Natural killer cell (primary cell): ENCODE results near the gene CUL7. TPM values are rescaled to one million over a fixed set of nuclear protein-coding genes. Genes with fewer than 3 reads are reported as not detected.
"Not testable (repeated sequence)": the region's sequence is repeated elsewhere in the genome, so short reads cannot be mapped to it uniquely, and the experiment has no call there.

ENCODE experiments used
- ATAC-seq, 3 donors: fragments of 150-1000 bp in 2 of 3; fragments of 200-7000 bp in 1 of 3; cut with Tn5 transposase; 1 replicate in 1 of 3; 2 replicates in 2 of 3; pipeline ENCODE4 v1.10.0; 2021; ENCODE audit warnings: mild to moderate bottlenecking in 2 of 3, moderate library complexity in 2 of 3
- DNase-seq, 2 donors: peaks; one replicate each; pipeline versions ENCODE4 v3.0.0 to v3.0.0-alpha.2; 2013 to 2021; ENCODE audit warnings: mixed read lengths in 1 of 2
- H3K27ac ChIP-seq: one replicate; pipeline ENCODE4 v1.5.1; 2013; ENCODE audit warnings: mild to moderate bottlenecking, low read length
- H3K27me3 ChIP-seq: one replicate; pipeline ENCODE4 v1.6.1; 2013; ENCODE audit warnings: low read length; ENCODE audit not compliant: control insufficient read depth, insufficient read depth
- H3K36me3 ChIP-seq: one replicate; pipeline ENCODE4 v1.6.1; 2013; ENCODE audit warnings: low read length; ENCODE audit not compliant: control insufficient read depth, insufficient read depth
- H3K4me1 ChIP-seq: one replicate; pipeline ENCODE4 v1.6.1; 2013; ENCODE audit warnings: low read length; ENCODE audit not compliant: control insufficient read depth, insufficient read depth
- H3K4me3 ChIP-seq: one replicate; pipeline ENCODE4 v1.5.1; 2013; ENCODE audit warnings: low read length
- H3K9me3 ChIP-seq: one replicate; pipeline ENCODE4 v1.6.1; 2013; ENCODE audit warnings: low read length; ENCODE audit not compliant: control insufficient read depth, insufficient read depth
- H3K27ac Mint-ChIP-seq, 2 donors: one replicate each; pipeline ENCODE4 v1.8.0; 2022; ENCODE audit warnings: mild to moderate bottlenecking in 2 of 2, mixed read lengths in 2 of 2, moderate library complexity in 1 of 2
- H3K27me3 Mint-ChIP-seq, 2 donors: one replicate each; pipeline ENCODE4 v1.8.0; 2022; ENCODE audit warnings: low read depth in 2 of 2, mixed read lengths in 2 of 2
- H3K36me3 Mint-ChIP-seq: one replicate; pipeline ENCODE4 v1.8.0; 2022; ENCODE audit warnings: mixed read lengths
- H3K4me1 Mint-ChIP-seq, 2 donors: one replicate each; pipeline ENCODE4 v1.8.0; 2022; ENCODE audit warnings: mixed read lengths in 2 of 2
- H3K4me3 Mint-ChIP-seq: one replicate; pipeline ENCODE4 v1.8.0; 2022; ENCODE audit warnings: mild to moderate bottlenecking, moderate library complexity, mixed read lengths
- H3K9me3 Mint-ChIP-seq, 2 donors: one replicate each; pipeline ENCODE4 v1.8.0; 2022; ENCODE audit warnings: mixed read lengths in 2 of 2
- WGBS: methylation state at CpG from one replicate; pipeline ENCODE4 v1.1.7; 2013; ENCODE audit warnings: missing lambda C conversion rate; ENCODE audit not compliant: insufficient coverage; 5-methylcytosine and 5-hydroxymethylcytosine counted together
- intact Hi-C: fragments of 100-400 bp; cut with micrococcal nuclease; formaldehyde crosslinking; loops from one replicate; pipeline ENCODE4 v1.14.2; 2022
- total RNA-seq, 4 donors: library from RNA; stranded (reverse); fragments of 120-200 nt in 1 of 4; gene quantifications; one replicate each; pipeline versions ENCODE4 v1.2.3 to v1.2.4, GENCODE V29; 2013 to 2022
- TF ChIP-seq, protein P1 (sequence below): fragments of 200-600 bp; IDR thresholded peaks from one replicate; pipeline ENCODE4 v1.8.0; 2022; ENCODE audit warnings: antibody characterized with exemption

The CUL7 gene
- total RNA-seq, 3 donors from 2014 or later (not counting 1 experiment from before 2014, with no cell fraction given), result 9.6 to 10.1 (median 9.9) TPM

GRCh38 chr6:43047998-43048397 is 5.7 kb downstream of the CUL7 start:
- Histone ChIP-seq H3K4me1 (peaks cover 9% of the 10 kb centered on the region), H3K36me3 (peaks cover 27% of the 10 kb centered on the region), H3K4me3 (no peak overlapping the region), H3K27ac (no peak overlapping the region), H3K9me3 (no peaks in the 10 kb centered on the region), H3K27me3 (no peaks in the 10 kb centered on the region)
- intact Hi-C loops, result no loop called here
- Mint-ChIP-seq H3K9me3 (no peaks in the 10 kb centered on the region), H3K4me3 (no peak overlapping the region), H3K4me1 (peaks cover 15 to 23% of the 10 kb centered on the region in 2 donors), H3K36me3 (no peaks in the 10 kb centered on the region), H3K27ac (no peak overlapping the region), H3K27me3 (no peaks in the 10 kb centered on the region)
- 94% methylated on average over 7 of the region's 7 CpGs for WGBS
- ATAC-seq, result no peak
- TF ChIP-seq, protein P1, sequence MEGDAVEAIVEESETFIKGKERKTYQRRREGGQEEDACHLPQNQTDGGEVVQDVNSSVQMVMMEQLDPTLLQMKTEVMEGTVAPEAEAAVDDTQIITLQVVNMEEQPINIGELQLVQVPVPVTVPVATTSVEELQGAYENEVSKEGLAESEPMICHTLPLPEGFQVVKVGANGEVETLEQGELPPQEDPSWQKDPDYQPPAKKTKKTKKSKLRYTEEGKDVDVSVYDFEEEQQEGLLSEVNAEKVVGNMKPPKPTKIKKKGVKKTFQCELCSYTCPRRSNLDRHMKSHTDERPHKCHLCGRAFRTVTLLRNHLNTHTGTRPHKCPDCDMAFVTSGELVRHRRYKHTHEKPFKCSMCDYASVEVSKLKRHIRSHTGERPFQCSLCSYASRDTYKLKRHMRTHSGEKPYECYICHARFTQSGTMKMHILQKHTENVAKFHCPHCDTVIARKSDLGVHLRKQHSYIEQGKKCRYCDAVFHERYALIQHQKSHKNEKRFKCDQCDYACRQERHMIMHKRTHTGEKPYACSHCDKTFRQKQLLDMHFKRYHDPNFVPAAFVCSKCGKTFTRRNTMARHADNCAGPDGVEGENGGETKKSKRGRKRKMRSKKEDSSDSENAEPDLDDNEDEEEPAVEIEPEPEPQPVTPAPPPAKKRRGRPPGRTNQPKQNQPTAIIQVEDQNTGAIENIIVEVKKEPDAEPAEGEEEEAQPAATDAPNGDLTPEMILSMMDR, result no peak
- DNase-seq, result no peak

DNA sequence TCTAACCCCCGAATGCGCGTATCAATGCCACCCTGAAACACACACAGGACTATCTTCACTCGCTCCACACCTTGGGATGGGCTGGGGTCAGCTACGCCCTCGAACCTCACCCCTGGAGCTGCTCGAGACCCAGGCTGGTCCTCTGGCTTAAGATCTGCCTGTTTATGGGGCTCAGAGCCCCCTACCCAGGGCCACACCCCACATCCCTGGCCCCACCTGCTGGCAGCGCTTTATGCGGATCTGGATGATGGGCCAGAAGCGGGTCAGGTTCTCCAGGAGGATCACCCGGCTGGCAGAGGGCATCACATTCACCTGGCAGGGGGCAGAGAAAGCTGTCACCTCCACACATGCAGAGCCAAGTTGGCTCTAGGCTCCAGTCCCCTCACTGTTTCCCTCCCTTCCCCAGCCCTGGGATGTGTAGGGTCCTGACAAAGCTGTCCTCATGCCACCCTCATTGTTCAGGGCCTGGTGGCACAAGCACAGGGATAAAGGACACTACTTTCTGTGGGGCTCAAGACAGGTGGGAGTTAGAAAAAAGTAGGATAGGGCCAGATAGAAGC is 8.2 kb downstream of the CUL7 start:
- Mint-ChIP-seq H3K9me3 (no peaks in the 10 kb centered on the region), H3K27me3 (no peaks in the 10 kb centered on the region), H3K4me3 (no peak overlapping the region), H3K36me3 (no peaks in the 10 kb centered on the region), H3K27ac (no peak overlapping the region), H3K4me1 (peaks cover under 1 to 1% of the 10 kb centered on the region in 2 donors)
- no peak overlapping the region for H3K4me3 ChIP-seq
- H3K4me1 ChIP-seq, result no peaks in the 10 kb centered on the region
- TF ChIP-seq, protein P1, result no peak
- H3K36me3 ChIP-seq, result peaks cover 34% of the 10 kb centered on the region
- WGBS, result 95% methylated on average over 11 of the region's 11 CpGs
- ATAC-seq, result no peak
- H3K27ac ChIP-seq, result no peak overlapping the region
- H3K27me3 ChIP-seq, result no peaks in the 10 kb centered on the region
- intact Hi-C loops, result no loop called here
- no peaks in the 10 kb centered on the region for H3K9me3 ChIP-seq
- no peak for DNase-seq

DNA sequence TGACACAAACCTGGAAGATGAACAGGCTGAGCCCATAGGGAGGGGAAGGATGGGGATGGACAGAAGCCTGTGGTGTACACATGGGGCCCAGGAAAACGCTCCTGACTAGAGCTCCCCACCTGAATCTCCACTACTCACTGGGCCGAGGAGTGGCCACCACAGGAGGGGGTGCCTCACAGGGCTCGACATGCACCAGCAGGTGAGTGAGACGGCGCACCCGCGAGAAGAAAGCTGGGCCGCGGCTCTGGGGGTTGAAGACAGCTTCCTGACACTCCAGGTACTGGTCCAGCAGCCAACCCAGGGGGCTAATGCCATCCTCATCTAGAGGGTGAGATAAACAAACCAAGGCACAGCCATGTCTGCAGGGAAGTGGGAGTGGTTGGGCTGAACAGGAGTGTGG is 10.3 kb downstream of the CUL7 start:
- Histone ChIP-seq H3K9me3 (no peaks in the 10 kb centered on the region), H3K27me3 (no peaks in the 10 kb centered on the region), H3K4me1 (no peaks in the 10 kb centered on the region), H3K27ac (no peak overlapping the region), H3K36me3 (peaks cover 36% of the 10 kb centered on the region), H3K4me3 (no peak overlapping the region)
- DNase-seq (no peak), ATAC-seq (no peak)
- no peaks in the 10 kb centered on the region for H3K4me1 Mint-ChIP-seq
- 98% methylated on average over 9 of the region's 9 CpGs for WGBS
- H3K36me3 Mint-ChIP-seq, result no peaks in the 10 kb centered on the region
- H3K27ac Mint-ChIP-seq, result no peak overlapping the region
- H3K27me3 Mint-ChIP-seq, result no peaks in the 10 kb centered on the region
- intact Hi-C loops, result no loop called here
- no peaks in the 10 kb centered on the region for H3K9me3 Mint-ChIP-seq
- no peak overlapping the region for H3K4me3 Mint-ChIP-seq
- TF ChIP-seq, protein P1, result no peak

GRCh38 chr6:43041475-43041874 is 12.2 kb downstream of the CUL7 start:
- H3K9me3 Mint-ChIP-seq, H3K27ac Mint-ChIP-seq: not testable (repeated sequence)
- H3K36me3 ChIP-seq, result peaks cover 43% of the 10 kb centered on the region

More at GRCh38 chr6:43041475-43041874, 12.2 kb downstream of the CUL7 start:
- H3K4me3 Mint-ChIP-seq, H3K27me3 Mint-ChIP-seq, ATAC-seq, H3K36me3 Mint-ChIP-seq, H3K4me1 ChIP-seq, H3K27me3 ChIP-seq, H3K9me3 ChIP-seq, DNase-seq, H3K27ac ChIP-seq, H3K4me1 Mint-ChIP-seq, intact Hi-C loops, H3K4me3 ChIP-seq: not testable (repeated sequence)
- WGBS, result 94% methylated on average over 7 of the region's 8 CpGs
